ENCODE data around the gene RUNDC3A.
"Not testable (repeated sequence)": the region's sequence is repeated elsewhere in the genome, so short reads cannot be mapped to it uniquely, and the experiment has no call there.

Gene RUNDC3A

DNA sequence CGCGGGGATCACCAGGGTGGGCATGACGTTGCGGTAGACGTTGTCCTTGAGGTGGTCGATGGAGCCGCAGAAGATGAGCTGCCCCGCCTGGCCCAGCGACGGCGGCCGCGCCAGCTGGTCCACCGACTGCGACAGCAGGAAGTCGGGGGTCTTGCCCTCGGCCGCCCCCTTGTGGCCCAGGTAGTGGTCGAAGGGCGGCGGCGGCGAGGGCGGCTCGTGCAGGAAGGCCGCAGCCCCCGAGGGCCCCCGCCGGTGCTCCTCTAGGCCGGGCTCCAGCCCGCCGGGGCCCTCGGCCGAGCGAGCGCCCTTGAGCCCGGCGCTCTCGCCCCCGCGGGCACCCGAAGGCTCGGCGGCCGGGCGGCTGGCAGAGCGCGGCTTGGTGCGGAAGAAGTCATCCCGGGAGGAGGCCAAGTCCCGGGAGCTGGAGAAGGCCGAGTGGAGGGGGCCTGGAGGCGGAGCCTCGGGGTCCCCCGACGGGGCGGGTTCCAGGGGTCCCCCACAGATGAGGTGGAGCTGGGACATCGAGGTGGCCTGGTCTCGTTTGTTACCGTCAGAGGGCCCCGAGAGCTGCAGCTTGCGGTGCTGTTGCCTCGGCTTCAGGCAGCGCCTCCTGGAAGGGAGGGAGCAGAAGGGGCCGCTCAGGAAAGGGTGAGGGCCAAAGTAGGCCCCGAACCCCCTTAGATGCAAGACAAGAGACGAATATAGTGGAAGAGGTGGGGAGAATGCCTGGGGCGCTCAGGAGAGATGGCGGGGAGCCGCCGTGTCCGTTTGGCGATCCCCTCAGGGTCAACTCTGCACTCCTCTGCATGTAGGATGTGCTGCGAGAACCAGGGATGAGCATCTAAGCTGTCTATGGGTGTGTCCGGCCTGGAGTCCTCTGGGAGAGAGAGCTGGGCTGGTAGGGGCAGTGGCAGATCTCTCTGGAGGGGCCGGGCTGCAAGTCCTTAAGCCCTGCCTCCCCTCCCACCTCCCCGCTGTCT, 46.5 kb downstream of the RUNDC3A start:
- FAIRE-seq (peak; percentile 47), DNase-seq (ENCODE audit: extremely low spot score, insufficient read length, low read depth) (peak; percentile 65)

DNA sequence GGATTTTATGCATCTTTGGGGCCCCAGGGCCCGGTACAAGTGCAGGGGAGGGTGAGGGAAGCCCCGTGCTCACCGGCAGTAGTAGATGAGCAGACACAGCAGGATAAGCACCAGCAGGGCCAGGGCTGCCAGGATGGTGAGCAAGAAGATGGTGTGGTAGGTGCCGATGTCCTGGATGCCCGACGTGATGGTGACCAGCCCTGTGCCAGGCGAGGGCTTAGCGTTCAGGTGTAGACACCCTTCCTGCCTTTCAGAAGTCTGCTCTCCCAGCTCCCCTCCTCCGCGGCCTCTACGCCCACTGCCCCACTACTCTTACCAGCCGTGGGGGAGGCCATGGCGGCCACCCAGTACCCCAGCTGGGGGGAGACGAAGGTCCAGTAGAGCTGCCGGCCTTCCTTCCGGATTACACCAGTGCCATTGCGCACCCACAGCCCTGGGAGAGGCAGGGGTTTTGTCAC, 47.3 kb downstream of the RUNDC3A start:
- FAIRE-seq (no peak), DNase-seq (ENCODE audit: extremely low spot score, insufficient read length, low read depth) (no peak)

DNA sequence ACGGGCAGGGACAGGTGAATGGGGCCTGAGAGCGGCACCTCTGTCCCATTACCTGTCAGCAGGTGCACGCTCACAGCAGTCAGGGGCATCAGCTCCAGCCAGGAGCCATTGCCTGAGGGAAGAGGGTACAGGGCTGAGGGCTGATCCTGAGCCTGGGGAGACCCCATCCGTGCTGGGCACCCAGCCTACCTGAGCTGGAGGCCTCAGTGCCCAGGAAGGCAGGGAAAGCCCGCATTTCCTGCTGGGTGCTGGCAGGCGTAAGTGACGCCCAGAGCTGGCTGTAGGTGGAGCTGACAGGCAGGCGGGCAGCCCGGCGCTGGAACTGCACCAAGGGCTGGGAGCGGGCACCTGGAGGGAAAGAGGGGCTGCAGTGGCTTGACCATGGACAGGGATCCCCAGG, 47.8 kb downstream of the RUNDC3A start:
- FAIRE-seq (no peak), DNase-seq (ENCODE audit: extremely low spot score, insufficient read length, low read depth) (no peak)

DNA sequence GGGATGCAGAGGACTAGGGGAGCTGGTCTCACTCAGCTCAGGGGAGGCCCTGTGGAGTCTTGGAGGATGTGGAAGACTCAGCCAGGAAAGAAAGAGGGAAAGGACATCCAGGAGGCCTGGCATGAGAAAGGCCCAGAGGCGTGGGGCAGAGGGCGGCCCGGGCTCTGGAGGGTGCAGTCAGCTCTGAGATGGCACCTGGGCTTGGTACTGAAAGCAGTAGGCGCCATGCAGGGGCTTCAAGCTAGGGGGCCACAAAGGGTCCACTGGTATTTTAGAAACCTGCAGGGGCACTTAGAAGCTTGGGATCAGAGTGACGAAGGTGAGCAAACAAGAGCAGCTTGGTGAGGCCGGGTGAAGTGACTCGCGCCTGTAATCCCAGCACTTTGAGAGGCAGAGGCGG, 49.7 kb downstream of the RUNDC3A start:
- FAIRE-seq, result no peak
- no peak for DNase-seq (ENCODE audit: extremely low spot score, insufficient read length, low read depth)

DNA sequence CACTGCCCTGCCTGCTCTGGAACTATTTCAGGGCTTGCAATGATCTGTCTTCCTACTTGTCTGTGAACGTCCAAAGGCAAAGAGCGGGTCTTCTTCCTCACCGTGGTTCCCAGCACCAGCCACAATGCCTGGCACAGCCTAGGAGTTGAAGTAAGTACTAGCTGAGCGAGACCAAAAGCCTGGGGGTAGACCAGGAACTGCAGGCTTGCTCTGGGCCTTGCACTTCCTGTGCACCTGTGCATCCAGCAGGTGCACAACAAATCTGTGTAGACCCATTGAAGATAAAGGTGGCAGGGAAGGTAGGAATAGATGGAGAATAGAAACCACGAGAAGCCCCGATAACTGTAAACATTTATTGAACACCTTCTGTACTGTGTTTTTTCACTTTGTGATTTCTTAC, 50.6 kb downstream of the RUNDC3A start:
- no peak for DNase-seq (ENCODE audit: extremely low spot score, insufficient read length, low read depth)

DNA sequence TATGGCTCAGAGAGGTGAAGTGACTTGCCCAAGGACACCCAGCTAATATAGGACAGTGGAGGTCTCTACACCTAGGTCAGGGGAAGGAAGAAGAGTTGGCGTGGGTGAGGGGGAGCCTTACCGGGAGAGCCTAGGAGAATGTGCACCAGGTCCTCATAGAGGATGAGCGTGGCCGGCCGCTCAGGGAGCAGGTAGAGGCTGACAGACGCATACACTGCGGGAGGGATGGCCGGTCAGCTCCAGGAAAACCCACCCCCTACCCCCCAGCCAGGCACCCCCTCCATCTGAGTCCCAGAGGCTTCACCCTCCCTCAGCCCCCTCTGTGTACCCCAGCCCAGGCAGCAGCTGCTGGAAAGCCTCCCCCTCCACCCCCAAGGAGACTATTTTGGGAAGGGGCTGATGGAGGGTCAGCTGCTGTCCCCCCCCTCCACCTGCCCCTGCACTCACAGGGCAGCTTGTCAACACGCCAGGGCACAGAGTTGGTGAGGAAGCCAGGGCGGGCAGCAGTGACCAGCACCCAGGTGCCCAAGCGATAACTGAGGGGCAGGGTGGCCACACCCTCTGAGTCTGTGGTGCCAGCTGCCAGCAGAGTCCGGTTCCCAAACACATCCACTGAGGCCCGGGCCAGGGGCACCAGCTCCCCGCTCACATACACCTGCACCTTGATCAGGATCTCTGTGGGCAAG, 51.2 kb downstream of the RUNDC3A start:
- no peak for DNase-seq (ENCODE audit: extremely low spot score, insufficient read length, low read depth)
- FAIRE-seq, result no peak

More for the DNA sequence above, 50.6 kb downstream of the RUNDC3A start:
- FAIRE-seq, result no peak

DNA sequence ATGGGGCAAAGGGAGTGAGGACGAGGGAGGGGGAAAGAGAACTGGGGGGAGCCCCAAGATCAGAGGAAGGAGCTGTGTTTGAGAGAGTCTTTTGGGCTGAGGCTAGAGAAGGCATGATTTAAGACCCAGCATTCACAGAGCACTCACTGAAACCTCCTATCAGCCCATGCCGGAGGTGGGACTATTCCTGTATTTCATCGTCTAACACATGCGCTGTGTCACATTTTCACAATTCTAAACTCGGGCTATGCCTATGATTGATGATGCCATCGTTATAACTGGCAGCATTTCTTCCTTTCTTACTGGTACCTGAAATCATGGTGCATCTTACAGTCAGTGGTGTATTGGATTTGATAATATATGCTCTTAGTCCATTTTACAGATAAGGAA, 51.7 kb downstream of the RUNDC3A start:
- DNase-seq (ENCODE audit: extremely low spot score, insufficient read length, low read depth) (no peak), FAIRE-seq (no peak)

DNA sequence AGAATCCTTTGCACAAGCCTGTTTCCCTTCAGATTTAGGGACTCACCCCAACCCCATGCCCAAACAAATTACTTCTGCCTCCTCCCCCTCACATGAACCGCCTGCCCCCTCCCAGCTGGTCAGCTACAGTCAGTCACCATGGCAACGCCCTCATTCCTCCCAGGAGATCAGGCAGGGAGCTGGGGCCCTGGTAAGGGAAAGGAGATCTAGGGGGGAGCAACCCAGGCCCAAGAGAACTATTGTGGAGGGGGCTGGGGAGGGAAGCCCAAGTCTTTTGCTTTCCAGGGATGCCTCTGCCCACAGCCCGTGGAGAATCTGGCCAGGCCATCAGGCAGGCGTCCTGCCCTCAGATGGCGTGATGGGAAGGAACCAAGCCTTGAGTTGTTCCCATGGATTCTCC, 52.4 kb downstream of the RUNDC3A start:
- FAIRE-seq, result no peak
- no peak for DNase-seq (ENCODE audit: extremely low spot score, insufficient read length, low read depth)

DNA sequence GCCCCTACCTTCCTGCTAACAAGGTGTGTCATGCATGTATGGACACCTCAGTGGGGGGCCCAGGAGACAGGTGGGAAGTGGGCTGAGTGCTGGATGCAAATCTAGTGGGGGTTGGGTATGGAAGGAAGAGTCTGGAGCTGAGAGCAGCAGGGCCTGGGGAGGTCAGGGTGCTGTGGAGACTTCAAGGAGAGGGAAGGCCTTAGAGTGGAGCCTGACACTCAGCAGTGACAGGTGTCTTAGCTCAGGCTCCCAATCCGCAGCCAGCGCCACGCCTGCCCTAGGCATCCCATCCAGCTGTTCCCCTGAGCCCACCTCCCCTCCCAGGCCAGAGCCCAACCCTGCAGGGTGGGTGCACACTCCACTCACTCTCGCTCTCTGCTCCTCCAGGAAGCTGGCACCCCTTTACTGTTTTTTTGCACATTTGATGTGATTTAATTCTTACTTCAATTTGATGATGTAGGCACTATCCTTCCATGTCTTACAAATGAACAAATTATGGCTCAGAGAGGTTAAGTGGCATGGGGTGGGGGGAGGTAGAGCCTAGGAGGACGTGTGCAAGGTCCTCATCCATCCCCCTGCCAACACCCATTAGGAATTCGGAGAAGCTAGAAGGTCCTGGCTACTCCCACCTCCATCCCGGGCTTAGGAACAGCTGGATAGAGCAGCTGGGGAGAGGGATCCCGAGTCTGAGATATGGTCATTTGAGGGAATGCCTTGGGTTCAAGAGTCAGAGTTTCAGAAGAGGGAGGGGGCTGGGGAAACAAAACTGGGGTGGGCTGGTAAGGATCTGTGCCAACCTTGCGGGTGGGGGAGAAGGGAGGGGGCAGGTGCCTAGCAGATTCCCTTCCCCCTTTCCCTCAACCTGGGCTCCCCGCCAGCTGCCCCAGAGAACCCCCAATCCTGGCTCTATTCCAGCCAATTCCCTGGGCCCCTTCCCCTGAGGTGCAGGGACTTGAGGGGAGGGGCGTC, 53.2 kb downstream of the RUNDC3A start:
- DNase-seq (ENCODE audit: extremely low spot score, insufficient read length, low read depth), result no peak
- no peak for FAIRE-seq

DNA sequence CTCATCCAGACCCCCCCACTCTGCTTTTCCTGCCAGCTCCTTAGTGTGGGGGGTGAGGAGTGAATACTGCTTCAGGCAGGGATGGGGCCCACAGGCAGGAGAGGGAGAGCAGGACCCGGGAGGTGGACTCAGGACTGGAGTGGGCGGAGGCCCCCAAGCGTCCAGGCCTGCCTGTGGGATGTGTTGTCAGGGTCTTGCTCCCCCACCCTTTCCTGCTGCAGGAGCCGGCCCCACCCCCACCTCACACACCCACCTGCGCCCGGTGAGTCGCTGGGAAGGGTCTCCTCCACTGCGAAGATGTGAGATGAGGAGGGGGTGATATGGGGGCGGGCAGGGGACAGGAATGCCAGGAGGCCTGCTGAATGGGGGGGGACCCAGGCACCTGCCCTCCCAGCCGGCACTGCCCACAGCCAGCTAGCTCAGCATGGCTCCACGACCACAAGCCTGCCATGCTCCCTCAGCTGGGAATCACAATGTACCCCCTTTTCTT, 54.1 kb downstream of the RUNDC3A start:
- DNase-seq (ENCODE audit: extremely low spot score, insufficient read length, low read depth) (no peak), FAIRE-seq (no peak)

DNA sequence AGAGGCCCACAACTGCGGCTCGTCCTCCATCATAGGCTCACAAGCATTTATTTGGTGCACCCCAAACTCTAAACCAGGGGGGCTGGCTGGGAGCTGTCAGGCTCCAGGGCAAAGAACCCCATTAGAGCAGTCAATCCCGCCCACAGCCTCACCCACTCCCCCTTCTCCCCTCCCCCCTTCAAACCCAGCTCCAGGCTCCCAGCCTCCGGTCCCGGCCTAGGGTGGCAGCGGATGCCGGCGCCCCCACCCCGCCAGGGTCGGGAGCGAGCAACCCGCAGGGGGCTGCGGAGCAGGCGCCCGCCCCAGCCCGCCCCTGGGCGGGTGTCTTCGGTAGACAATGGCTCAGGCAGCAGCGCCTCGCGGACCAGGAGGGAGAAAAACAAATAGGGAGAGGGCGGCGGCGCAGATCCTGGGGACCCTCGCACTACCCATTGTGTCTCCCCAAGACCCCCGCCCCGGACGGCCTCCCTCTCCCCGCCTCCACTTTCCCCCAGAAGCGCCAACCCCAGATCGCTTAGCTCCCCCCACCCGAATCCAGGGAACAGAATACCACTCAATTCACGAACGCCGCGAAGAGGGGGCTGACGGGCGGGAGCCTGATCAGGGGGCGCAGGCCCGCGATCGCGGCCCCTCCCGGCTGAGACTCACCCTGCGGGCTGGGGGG, 54.7 kb downstream of the RUNDC3A start:
- DNase-seq (ENCODE audit: extremely low spot score, insufficient read length, low read depth) (no peak), FAIRE-seq (no peak)

DNA sequence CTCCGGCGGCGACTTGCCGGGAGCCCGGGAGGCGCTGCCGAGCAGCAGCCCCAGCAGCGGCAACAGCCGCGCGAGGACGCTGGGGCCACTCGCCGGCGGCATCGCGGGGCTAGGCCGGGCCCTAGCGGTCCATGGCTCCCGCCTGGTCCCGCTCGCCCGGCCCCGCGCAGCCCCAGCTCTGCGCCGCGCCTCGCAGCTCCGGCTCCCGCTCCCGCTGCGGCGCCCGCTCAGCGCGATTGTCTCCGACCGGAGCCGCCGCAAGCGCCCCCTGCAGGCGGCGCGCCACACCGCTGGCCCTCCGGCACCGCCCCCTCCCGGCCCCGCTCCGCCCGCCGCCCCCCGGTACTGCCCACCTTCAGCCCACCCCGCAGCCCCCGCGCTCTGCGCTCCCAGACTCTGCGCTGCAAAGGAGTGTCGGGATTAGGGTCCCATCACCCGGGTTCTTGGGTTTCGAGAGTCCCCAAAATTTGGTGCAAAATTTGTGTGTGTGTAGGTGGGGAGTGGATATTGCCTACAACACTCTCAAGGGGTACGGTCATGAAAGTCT, 55.3 kb downstream of the RUNDC3A start, which contains the start of gene FAM171A2:
Gene FAM171A2, minus strand, starts transcription at position 241 of the 547 bp plus-strand sequence. Its CDS starts 139 bp downstream, at position 102.
- DNase-seq (ENCODE audit: extremely low spot score, insufficient read length, low read depth) (peak; percentile 69), FAIRE-seq (peak; percentile 26)

DNA sequence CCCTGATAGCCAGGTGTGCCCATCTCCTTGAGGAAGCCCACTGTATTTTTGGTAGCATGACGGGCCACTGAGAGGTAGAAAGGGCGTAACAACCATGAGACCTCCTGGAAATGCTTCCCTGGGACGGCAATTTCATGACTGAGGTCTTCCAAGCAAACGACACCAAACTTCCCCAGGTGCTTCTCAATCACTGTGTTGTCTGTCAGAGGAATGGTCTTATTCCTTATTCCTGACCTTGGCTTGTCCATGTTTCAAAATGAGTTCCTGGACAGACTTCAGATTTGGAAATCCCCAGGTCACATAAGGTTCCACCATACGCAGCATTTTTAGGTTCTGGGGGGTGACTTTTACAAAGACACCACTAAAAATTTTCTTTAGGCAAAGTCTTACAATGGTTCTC, 56.6 kb downstream of the RUNDC3A start:
- not testable (repeated sequence) for FAIRE-seq; DNase-seq (ENCODE audit: extremely low spot score, insufficient read length, low read depth)

DNA sequence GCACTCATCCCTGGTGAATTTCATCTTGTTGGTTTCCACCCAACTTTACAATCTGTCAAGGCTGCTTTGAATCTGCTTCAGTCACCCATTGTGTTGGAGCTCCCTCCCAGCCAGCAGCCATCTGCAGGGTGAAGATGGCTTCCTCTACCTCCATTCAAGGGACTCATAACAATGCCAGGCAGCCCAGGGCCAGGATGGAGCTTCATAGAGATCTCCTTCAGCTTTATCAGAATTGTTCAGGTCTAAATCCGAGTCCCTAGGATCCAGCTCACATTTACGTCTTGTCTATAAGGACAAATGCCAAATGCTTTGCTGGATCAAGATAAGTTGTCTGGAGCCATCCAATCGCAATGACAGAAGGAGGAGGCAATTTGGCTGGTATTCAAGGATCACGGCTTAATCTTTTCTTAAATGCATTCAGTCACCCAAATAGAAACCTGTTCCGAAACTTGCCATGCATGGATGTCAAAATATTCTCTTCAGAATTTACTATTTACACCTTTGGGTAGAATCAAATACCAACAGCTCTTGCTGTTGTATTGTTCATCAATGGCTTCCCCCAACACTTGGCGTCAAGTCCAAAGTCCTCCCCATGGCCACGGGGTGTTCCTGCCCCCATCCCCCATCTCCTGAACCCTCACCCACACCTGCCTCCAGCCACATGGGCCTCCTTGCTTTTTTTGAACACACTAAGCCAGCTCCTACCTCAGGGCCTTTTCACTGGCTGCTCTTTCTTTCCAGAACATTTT, 59.0 kb downstream of the RUNDC3A start:
- DNase-seq (ENCODE audit: extremely low spot score, insufficient read length, low read depth), result no peak
- no peak for FAIRE-seq

Data from GM18507 (cell line).